SK-N-SH (cell line): ENCODE data around the gene TMEM131.

Source experiments
- EP300 ChIP-seq, 2 experiments: IDR thresholded peaks; 2 replicates each; pipeline versions ENCODE4 v1.4.0 to v1.6.1; 2012; ENCODE audit warnings: borderline replicate concordance in 1 of 2, low read depth in 1 of 2, low read length in 1 of 2
- EZH2phosphoT487 ChIP-seq: fragments of 200-600 bp; sonication (generic); IDR thresholded peaks from 2 replicates; pipeline ENCODE4 v1.6.1; 2017; ENCODE audit warnings: low read depth, mixed run types, mild to moderate bottlenecking, antibody characterized with exemption, moderate library complexity, borderline replicate concordance
- FOXM1 ChIP-seq: IDR thresholded peaks from 2 replicates; pipeline ENCODE4 v1.4.0; 2012; ENCODE audit warnings: low read depth, mild to moderate bottlenecking
- GABPA ChIP-seq: IDR thresholded peaks from 2 replicates; pipeline ENCODE4 v1.4.0; 2012; ENCODE audit warnings: low read depth, mild to moderate bottlenecking
- JUND ChIP-seq: IDR thresholded peaks from 2 replicates; pipeline ENCODE4 v1.4.0; 2012
- MAX ChIP-seq: IDR thresholded peaks from 2 replicates; pipeline ENCODE4 v1.4.0; 2012; ENCODE audit warnings: low read depth
- MEF2A ChIP-seq: IDR thresholded peaks from 2 replicates; pipeline ENCODE4 v1.4.0; 2012; ENCODE audit warnings: low read depth, borderline replicate concordance
- MXI1 ChIP-seq: IDR thresholded peaks from 2 replicates; pipeline ENCODE4 v1.6.1; 2012; ENCODE audit warnings: mild to moderate bottlenecking, low read depth, low read length, improper control_type of control experiment
- POLR2AphosphoS5 ChIP-seq: IDR thresholded peaks from 2 replicates; pipeline ENCODE4 v1.6.1; 2012; ENCODE audit warnings: low read depth, low read length
- RAD21 ChIP-seq: IDR thresholded peaks from 2 replicates; pipeline ENCODE4 v1.6.1; 2012; ENCODE audit warnings: mild to moderate bottlenecking, low read length
- RCOR1 ChIP-seq: fragments of 150-350 bp; IDR thresholded peaks from 2 replicates; pipeline ENCODE4 v1.6.1; 2017; ENCODE audit warnings: antibody characterized with exemption, low read length
- REST ChIP-seq: IDR thresholded peaks from 2 replicates; pipeline ENCODE4 v1.6.1; 2012; ENCODE audit warnings: mild to moderate bottlenecking, low read depth, low read length, moderate library complexity
- RXRA ChIP-seq: IDR thresholded peaks from 2 replicates; pipeline ENCODE4 v1.4.0; 2012; ENCODE audit warnings: low read depth, mild to moderate bottlenecking, borderline replicate concordance
- TF ChIP-seq, protein P1 (sequence below): fragments of 200-600 bp; sonication (generic); IDR thresholded peaks from 2 replicates; pipeline ENCODE4 v1.6.1; 2017; ENCODE audit warnings: antibody characterized with exemption, mild to moderate bottlenecking, moderate library complexity

DNA sequence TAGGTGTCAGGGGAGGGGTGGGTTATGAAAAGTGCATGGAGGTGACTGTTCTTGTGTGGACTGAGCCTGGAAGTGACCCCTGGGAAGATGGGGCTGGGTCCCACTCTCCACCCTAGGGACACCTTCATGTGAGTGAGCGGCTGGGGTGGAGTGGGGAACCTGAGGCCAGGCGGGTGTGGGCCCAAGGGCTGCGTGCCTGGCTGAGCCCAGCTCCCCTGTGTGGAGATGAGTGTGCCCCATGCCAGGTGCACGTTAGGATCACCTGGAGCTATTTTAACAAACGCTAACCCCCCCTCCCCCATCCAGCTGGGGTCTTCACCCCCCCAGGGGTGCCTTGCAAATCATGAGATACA lies 255.9 kb downstream of the TMEM131 start:
- TF ChIP-seq MXI1 (no peak), RAD21 (no peak), EZH2phosphoT487 (no peak), GABPA (no peak), EP300 (IDR thresholded peaks at IDR 0.05; ENCODE audit: borderline replicate concordance in 1 of 2, low read depth in 1 of 2, low read length in 1 of 2) (no peak), REST (no peak), RCOR1 (no peak), FOXM1 (no peak), JUND (no peak), RXRA (no peak), POLR2AphosphoS5 (no peak), MEF2A (no peak), MAX (no peak)
- TF ChIP-seq, protein P1, sequence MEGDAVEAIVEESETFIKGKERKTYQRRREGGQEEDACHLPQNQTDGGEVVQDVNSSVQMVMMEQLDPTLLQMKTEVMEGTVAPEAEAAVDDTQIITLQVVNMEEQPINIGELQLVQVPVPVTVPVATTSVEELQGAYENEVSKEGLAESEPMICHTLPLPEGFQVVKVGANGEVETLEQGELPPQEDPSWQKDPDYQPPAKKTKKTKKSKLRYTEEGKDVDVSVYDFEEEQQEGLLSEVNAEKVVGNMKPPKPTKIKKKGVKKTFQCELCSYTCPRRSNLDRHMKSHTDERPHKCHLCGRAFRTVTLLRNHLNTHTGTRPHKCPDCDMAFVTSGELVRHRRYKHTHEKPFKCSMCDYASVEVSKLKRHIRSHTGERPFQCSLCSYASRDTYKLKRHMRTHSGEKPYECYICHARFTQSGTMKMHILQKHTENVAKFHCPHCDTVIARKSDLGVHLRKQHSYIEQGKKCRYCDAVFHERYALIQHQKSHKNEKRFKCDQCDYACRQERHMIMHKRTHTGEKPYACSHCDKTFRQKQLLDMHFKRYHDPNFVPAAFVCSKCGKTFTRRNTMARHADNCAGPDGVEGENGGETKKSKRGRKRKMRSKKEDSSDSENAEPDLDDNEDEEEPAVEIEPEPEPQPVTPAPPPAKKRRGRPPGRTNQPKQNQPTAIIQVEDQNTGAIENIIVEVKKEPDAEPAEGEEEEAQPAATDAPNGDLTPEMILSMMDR = no peak
